H9 (cell line): ENCODE data around the gene PCGF2. TPM values are rescaled to one million over a fixed set of nuclear protein-coding genes. Genes with fewer than 3 reads are reported as not detected.
A peak's percentile ranks its signal among the peaks of the same experiment; 100 is the strongest.

Experiments
- DNase-seq: peaks from one replicate; pipeline ENCODE4 v3.0.0-alpha.2; 2017
- H2AFZ ChIP-seq: one replicate; pipeline ENCODE4 v1.6.1; 2013; ENCODE audit warnings: mild to moderate bottlenecking, low read length, control low read depth, moderate library complexity
- H2AK5ac ChIP-seq: 2 replicates; pipeline ENCODE4 v1.6.1; 2013; ENCODE audit warnings: low read length, control low read depth, mixed read lengths; ENCODE audit not compliant: insufficient read length
- H2BK120ac ChIP-seq: one replicate; pipeline ENCODE4 v1.6.1; 2013; ENCODE audit warnings: low read depth, mild to moderate bottlenecking, low read length, control low read depth, inconsistent platforms; ENCODE audit not compliant: poor library complexity, severe bottlenecking
- H2BK12ac ChIP-seq: 2 replicates; pipeline ENCODE4 v1.6.1; 2013; ENCODE audit warnings: low read length, control low read depth, mixed read lengths, low read depth; ENCODE audit not compliant: insufficient read length
- H2BK15ac ChIP-seq: 2 replicates; pipeline ENCODE4 v1.6.1; 2013; ENCODE audit warnings: low read depth, low read length, control low read depth
- H2BK20ac ChIP-seq: one replicate; pipeline ENCODE4 v1.6.1; 2013; ENCODE audit warnings: low read depth, mild to moderate bottlenecking, low read length, control low read depth, inconsistent platforms; ENCODE audit not compliant: poor library complexity, severe bottlenecking
- H2BK5ac ChIP-seq: 2 replicates; pipeline ENCODE4 v1.6.1; 2013; ENCODE audit warnings: low read length, control low read depth, mixed read lengths; ENCODE audit not compliant: insufficient read length
- H3K14ac ChIP-seq: 2 replicates; pipeline ENCODE4 v1.6.1; 2013; ENCODE audit warnings: low read length, control low read depth; ENCODE audit not compliant: insufficient read depth
- H3K18ac ChIP-seq: 2 replicates; pipeline ENCODE4 v1.6.1; 2013; ENCODE audit warnings: low read depth, mild to moderate bottlenecking, mixed read lengths, low read length, control low read depth; ENCODE audit not compliant: insufficient read length
- H3K23ac ChIP-seq: 2 replicates; pipeline ENCODE4 v1.6.1; 2013; ENCODE audit warnings: low read length, control low read depth, mixed read lengths, low read depth; ENCODE audit not compliant: insufficient read length
- H3K23me2 ChIP-seq: 2 replicates; pipeline ENCODE4 v1.6.1; 2013; ENCODE audit warnings: low read depth, mild to moderate bottlenecking, mixed read lengths, low read length, control low read depth; ENCODE audit not compliant: insufficient read length, poor library complexity, severe bottlenecking
- H3K27ac ChIP-seq: 2 replicates; pipeline ENCODE4 v1.5.1; 2013; ENCODE audit warnings: low read length, control low read depth, mixed read lengths, low read depth; ENCODE audit not compliant: insufficient read length
- H3K27me3 ChIP-seq: 2 replicates; pipeline ENCODE4 v1.6.1; 2013; ENCODE audit warnings: low read length, control low read depth, inconsistent platforms; ENCODE audit not compliant: insufficient read depth
- H3K4ac ChIP-seq: 2 replicates; pipeline ENCODE4 v1.6.1; 2013; ENCODE audit warnings: low read depth, mild to moderate bottlenecking, control low read depth, inconsistent platforms, low read length, moderate library complexity
- H3K4me1 ChIP-seq: 2 replicates; pipeline ENCODE4 v1.6.1; 2013; ENCODE audit warnings: low read length, control low read depth, inconsistent platforms; ENCODE audit not compliant: insufficient read depth
- H3K4me2 ChIP-seq: 2 replicates; pipeline ENCODE4 v1.6.1; 2013; ENCODE audit warnings: low read length, control low read depth, mixed read lengths; ENCODE audit not compliant: insufficient read length, insufficient read depth
- H3K56ac ChIP-seq: 2 replicates; pipeline ENCODE4 v1.6.1; 2013; ENCODE audit warnings: low read depth, mild to moderate bottlenecking, mixed read lengths, low read length, control low read depth; ENCODE audit not compliant: insufficient read length
- H3K79me1 ChIP-seq: 2 replicates; pipeline ENCODE4 v1.6.1; 2013; ENCODE audit warnings: low read depth, mild to moderate bottlenecking, moderate library complexity, low read length, control low read depth, inconsistent platforms; ENCODE audit not compliant: insufficient read depth, poor library complexity, severe bottlenecking
- H3K79me2 ChIP-seq: 2 replicates; pipeline ENCODE4 v1.6.1; 2013; ENCODE audit warnings: low read length, control low read depth, inconsistent platforms; ENCODE audit not compliant: insufficient read depth
- H3K9ac ChIP-seq: 2 replicates; pipeline ENCODE4 v1.6.1; 2013; ENCODE audit warnings: low read length, control low read depth, mixed read lengths; ENCODE audit not compliant: insufficient read length; ENCODE audit errors: extremely low read depth
- H3K9me3 ChIP-seq: one replicate; pipeline ENCODE4 v1.6.1; 2013; ENCODE audit warnings: low read depth, low read length, inconsistent platforms; ENCODE audit not compliant: control insufficient read depth
- H3T11ph ChIP-seq: one replicate; pipeline ENCODE4 v1.6.1; 2013; ENCODE audit warnings: mild to moderate bottlenecking, low read length, control low read depth, inconsistent platforms
- H4K20me1 ChIP-seq: one replicate; pipeline ENCODE4 v1.6.1; 2013; ENCODE audit not compliant: control insufficient read depth, insufficient read length, insufficient read depth
- H4K5ac ChIP-seq: 2 replicates; pipeline ENCODE4 v1.6.1; 2013; ENCODE audit warnings: low read depth, mild to moderate bottlenecking, mixed read lengths, low read length, control low read depth; ENCODE audit not compliant: insufficient read length
- H4K8ac ChIP-seq: replicated peaks from 2 replicates; pipeline ENCODE4 v1.6.1; 2013; ENCODE audit warnings: low read length, control low read depth, mixed read lengths, low read depth; ENCODE audit not compliant: insufficient read length
- H4K91ac ChIP-seq: 2 replicates; pipeline ENCODE4 v1.6.1; 2013; ENCODE audit warnings: low read depth, mild to moderate bottlenecking, moderate library complexity, mixed read lengths, low read length, control low read depth; ENCODE audit not compliant: insufficient read length
- H3K27ac Mint-ChIP-seq, 3 experiments: 2 replicates in 2 of 3; 3 replicates in 1 of 3; pipeline ENCODE4 v1.8.0; 2020 to 2021; ENCODE audit warnings: mixed read lengths in 3 of 3, mild to moderate bottlenecking in 1 of 3, moderate library complexity in 1 of 3
- H3K27me3 Mint-ChIP-seq: 2 replicates; pipeline ENCODE4 v1.8.0; 2021; ENCODE audit warnings: low read depth, mild to moderate bottlenecking, moderate library complexity, mixed read lengths
- H3K36me3 Mint-ChIP-seq, 3 experiments: 2 replicates in 2 of 3; 3 replicates in 1 of 3; pipeline ENCODE4 v1.8.0; 2020 to 2021; ENCODE audit warnings: low read depth in 3 of 3, mixed read lengths in 3 of 3; ENCODE audit not compliant: insufficient read depth in 1 of 3
- H3K4me1 Mint-ChIP-seq, 2 experiments: 2 replicates each; pipeline ENCODE4 v1.8.0; 2020; ENCODE audit warnings: mixed read lengths in 2 of 2
- H3K4me3 Mint-ChIP-seq, 2 experiments: 2 replicates in 1 of 2; 3 replicates in 1 of 2; pipeline ENCODE4 v1.8.0; 2020 to 2021; ENCODE audit warnings: mild to moderate bottlenecking in 2 of 2, mixed read lengths in 2 of 2, moderate library complexity in 1 of 2
- H3K9me3 Mint-ChIP-seq, 2 experiments: 2 replicates in 1 of 2; 3 replicates in 1 of 2; pipeline ENCODE4 v1.8.0; 2020; ENCODE audit warnings: mild to moderate bottlenecking in 2 of 2, mixed read lengths in 2 of 2, moderate library complexity in 1 of 2
- WGBS: extraction: QIAGEN DNeasy Blood & Tissue Kit; methylation state at CpG from one replicate; pipeline ENCODE4 v1.1.7; 2013; ENCODE audit warnings: missing lambda C conversion rate, low lambda C conversion rate, mixed read lengths; ENCODE audit not compliant: insufficient read length; ENCODE audit errors: extremely low coverage; 5-methylcytosine and 5-hydroxymethylcytosine counted together
- total RNA-seq: library from RNA; stranded (reverse); gene quantifications from 2 replicates; pipeline ENCODE4 v1.2.1, GENCODE V29; 2021
- TF ChIP-seq, protein P1 (sequence below): fragments of 200-600 bp; sonication (generic); conservative IDR thresholded peaks from 3 replicates; pipeline ENCODE4 v1.8.0; 2021; ENCODE audit warnings: antibody characterized with exemption, mild to moderate bottlenecking

Gene PCGF2
- total RNA-seq, 1 experiment from 2014 or later: 106 TPM

DNA sequence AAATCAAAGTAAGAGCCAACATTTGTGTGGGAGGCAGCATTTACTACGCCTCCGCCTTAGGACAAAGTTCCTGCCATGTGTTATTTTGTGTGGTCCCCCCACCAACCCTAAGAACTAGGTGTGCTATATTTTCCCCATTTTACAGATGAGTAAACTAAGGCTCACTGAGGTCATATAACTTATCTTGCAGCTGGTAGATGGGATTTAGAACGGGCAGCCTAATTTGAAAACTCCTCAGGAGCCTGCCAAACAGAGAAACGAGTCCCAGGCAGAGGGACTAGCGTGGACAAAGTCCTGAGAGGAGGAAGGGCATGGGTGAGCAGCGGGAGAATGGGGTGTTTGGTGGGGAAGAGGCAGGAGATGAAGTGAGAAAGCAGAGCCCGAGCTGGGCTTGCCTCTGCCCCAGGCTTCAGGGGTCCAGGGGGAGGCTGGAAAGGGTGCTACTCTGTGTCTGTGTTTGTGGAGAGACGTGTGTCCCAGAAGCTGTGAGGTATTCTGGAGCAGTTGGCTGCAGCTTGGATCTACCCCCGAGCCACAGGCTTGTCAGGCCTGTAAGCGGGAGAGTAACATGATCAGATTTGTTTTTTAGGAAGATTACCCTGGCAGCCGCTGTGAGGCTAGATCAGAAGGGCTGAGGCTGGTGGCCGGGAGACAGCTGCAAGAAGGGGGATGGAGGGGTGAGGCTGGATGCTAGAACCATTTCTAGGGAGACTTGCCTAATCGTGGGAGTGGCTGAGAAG lies 38.1 kb downstream of the PCGF2 start:
- Histone ChIP-seq H3K79me2 (no peaks in the 10 kb centered on the region), H4K91ac (no peak overlapping the region), H2AK5ac (no peak overlapping the region), H2BK20ac (no peak overlapping the region), H3K9me3 (no peaks in the 10 kb centered on the region), H4K20me1 (no peaks in the 10 kb centered on the region), H4K8ac (no peak overlapping the region), H3K14ac (no peak overlapping the region), H3K9ac (no peak overlapping the region), H3K4me2 (no peak overlapping the region), H3K56ac (no peak overlapping the region), H3K4me1 (peaks cover 7% of the 10 kb centered on the region; the same call in 1 of the 2 replicates), H2BK15ac (no peak overlapping the region), H4K5ac (no peak overlapping the region), H3K27ac (no peak overlapping the region), H3K79me1 (no peaks in the 10 kb centered on the region), H2BK12ac (no peak overlapping the region), H3K23me2 (peaks cover 12% of the 10 kb centered on the region), H2AFZ (no peak overlapping the region), H3K4ac (no peak overlapping the region), H3T11ph (no peak overlapping the region), H2BK5ac (no peak overlapping the region), H3K27me3 (peaks cover 23% of the 10 kb centered on the region; the same call in 1 of the 2 replicates), H3K18ac (no peak overlapping the region), H3K23ac (no peak overlapping the region), H2BK120ac (no peak overlapping the region)
- peaks cover 64% of the 10 kb centered on the region for H3K27me3 Mint-ChIP-seq
- peaks cover 37 to 70% of the 10 kb centered on the region in 2 experiments for H3K4me1 Mint-ChIP-seq
- H3K4me3 Mint-ChIP-seq: no peak overlapping the region; a peak in 1 of 5 replicates
- no peaks in the 10 kb centered on the region; a peak in 1 of 5 replicates for H3K9me3 Mint-ChIP-seq
- H3K27ac Mint-ChIP-seq: no peak overlapping the region
- DNase-seq: peak; percentile 27
- peaks cover 0 to 13% (median 3%) of the 10 kb centered on the region in 3 experiments for H3K36me3 Mint-ChIP-seq
- TF ChIP-seq, protein P1, sequence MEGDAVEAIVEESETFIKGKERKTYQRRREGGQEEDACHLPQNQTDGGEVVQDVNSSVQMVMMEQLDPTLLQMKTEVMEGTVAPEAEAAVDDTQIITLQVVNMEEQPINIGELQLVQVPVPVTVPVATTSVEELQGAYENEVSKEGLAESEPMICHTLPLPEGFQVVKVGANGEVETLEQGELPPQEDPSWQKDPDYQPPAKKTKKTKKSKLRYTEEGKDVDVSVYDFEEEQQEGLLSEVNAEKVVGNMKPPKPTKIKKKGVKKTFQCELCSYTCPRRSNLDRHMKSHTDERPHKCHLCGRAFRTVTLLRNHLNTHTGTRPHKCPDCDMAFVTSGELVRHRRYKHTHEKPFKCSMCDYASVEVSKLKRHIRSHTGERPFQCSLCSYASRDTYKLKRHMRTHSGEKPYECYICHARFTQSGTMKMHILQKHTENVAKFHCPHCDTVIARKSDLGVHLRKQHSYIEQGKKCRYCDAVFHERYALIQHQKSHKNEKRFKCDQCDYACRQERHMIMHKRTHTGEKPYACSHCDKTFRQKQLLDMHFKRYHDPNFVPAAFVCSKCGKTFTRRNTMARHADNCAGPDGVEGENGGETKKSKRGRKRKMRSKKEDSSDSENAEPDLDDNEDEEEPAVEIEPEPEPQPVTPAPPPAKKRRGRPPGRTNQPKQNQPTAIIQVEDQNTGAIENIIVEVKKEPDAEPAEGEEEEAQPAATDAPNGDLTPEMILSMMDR: no peak
- no CpG with 5 or more reads among the region's 13 CpGs for WGBS
